Adrenal gland (tissue), 12 donors: ENCODE data around the gene OR51A4. TPM values are rescaled to one million over a fixed set of nuclear protein-coding genes. Genes with fewer than 3 reads are reported as not detected.

ENCODE experiments used
- DNase-seq, 7 donors: peaks; one replicate each; pipeline ENCODE4 v3.0.0-alpha.2; 2019 to 2020
- H3K27ac ChIP-seq, 5 donors: fragments of 200-600 bp; sonication (generic) in 4 of 5; 1 replicate in 3 of 5; 2 replicates in 2 of 5; pipeline versions ENCODE4 v1.5.1 to v1.8.0; 2016 to 2020; ENCODE audit warnings: mild to moderate bottlenecking in 1 of 5
- H3K27me3 ChIP-seq: fragments of 200-600 bp; 2 replicates; pipeline ENCODE4 v1.8.0; 2021
- H3K36me3 ChIP-seq, 2 donors: fragments of 200-600 bp; replicated peaks in 1 of 2; 1 replicate in 1 of 2; 2 replicates in 1 of 2; pipeline versions ENCODE4 v1.5.1 to v1.8.0; 2018 to 2022
- H3K4me1 ChIP-seq, 2 donors: fragments of 200-600 bp; replicated peaks in 1 of 2; 1 replicate in 1 of 2; 2 replicates in 1 of 2; pipeline versions ENCODE4 v1.5.1 to v1.8.0; 2018 to 2021
- H3K4me3 ChIP-seq, 4 donors: fragments of 200-600 bp; sonication (generic) in 3 of 4; one replicate each; pipeline ENCODE4 v1.5.1; 2016 to 2018
- H3K9me3 ChIP-seq, 3 donors: fragments of 200-600 bp; sonication (generic) in 1 of 3; replicated peaks in 1 of 3; 1 replicate in 2 of 3; 2 replicates in 1 of 3; pipeline versions ENCODE4 v1.5.1 to v1.8.0; 2016 to 2021
- POLR2A ChIP-seq, 2 donors: fragments of 450-650 bp; IDR thresholded peaks; one replicate each; pipeline ENCODE4 v1.6.1; 2017; ENCODE audit warnings: antibody characterized with exemption in 2 of 2, mild to moderate bottlenecking in 2 of 2, moderate library complexity in 1 of 2
- WGBS, 4 donors: extraction: QIAGEN DNeasy Blood & Tissue Kit in 2 of 4; methylation state at CpG; one replicate each; pipeline versions ENCODE4 v1.1.5 to v1.1.7; 2013 to 2017; 5-methylcytosine and 5-hydroxymethylcytosine counted together
- intact Hi-C, 2 donors: fragments of 100-400 bp; cut with DNase I; formaldehyde crosslinking; loops; one replicate each; pipeline versions ENCODE4 v1.14.1 to v1.15.0; 2022 to 2023
- polyA plus RNA-seq, 3 donors: library from polyadenylated mRNA; stranded (reverse); fragments of 200-250 nt in 2 of 3; fragments of 350-450 nt in 1 of 3; fragmentation: Illumina TruSeq in 1 of 3; extraction: RNeasy Lipid Tissue Mini Kit (QIAGEN cat#74804) in 1 of 3; gene quantifications; one replicate each; pipeline ENCODE4 v1.2.3, GENCODE V29; 2013 to 2014
- total RNA-seq, 9 donors: library from RNA; depleted of rRNA in 4 of 9; stranded (reverse); fragments of >200 nt in 4 of 9; fragments of 120-200 nt in 1 of 9; fragmentation: NEBNext Ultra II Directional in 1 of 9; extraction: Animal tissue kit (Norgen Biotek cat#: 25700) in 1 of 9; gene quantifications; one replicate each; pipeline versions ENCODE4 v1.1.0 to v1.2.4, GENCODE V29; 2013 to 2023
- TF ChIP-seq, protein P1 (sequence below), 6 experiments: fragments of 450-650 bp in 4 of 6; fragments of 200-600 bp in 2 of 6; sonication (generic) in 1 of 6; IDR thresholded peaks; 1 replicate in 5 of 6; 2 replicates in 1 of 6; pipeline versions ENCODE4 v1.5.1 to v1.8.0; 2016 to 2021; ENCODE audit warnings: antibody characterized with exemption in 6 of 6, mild to moderate bottlenecking in 2 of 6, moderate library complexity in 1 of 6
- donor health status: healthy with polysubstance abuse.
- donor health status: Bipolar disorder and iron deficiency.
- donor health status: DM: yes; HTN: yes; CAD: no.
- donor health status: DM: no; HTN: no; CAD: no.
- donor health status: DM: no; HTN: no; CAD: no.
- donor health status: DM: yes; HTN: yes; CAD: no.

Gene OR51A4
- total and polyA plus RNA-seq, 12 donors: not detected

DNA sequence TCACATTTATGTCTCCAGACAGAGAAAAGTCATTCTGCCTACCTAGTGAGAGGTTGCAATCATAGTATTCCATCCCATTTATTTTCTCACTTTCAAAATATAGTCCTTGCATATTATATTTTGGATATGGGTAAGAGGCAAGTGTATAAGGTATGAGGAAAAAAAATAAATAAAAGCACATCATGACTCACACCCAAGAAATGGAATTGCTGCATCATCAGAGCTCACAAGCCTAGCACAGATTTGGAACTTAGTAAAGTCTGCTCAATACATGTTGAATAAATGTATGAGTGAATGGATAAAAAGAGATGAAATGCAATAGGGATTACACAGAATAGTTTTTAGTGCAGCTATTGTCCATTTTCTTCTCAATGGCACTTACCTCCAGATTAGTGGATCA is 20.8 kb downstream of the OR51A4 start:
- intact Hi-C loops: no loop called here
- H3K36me3 ChIP-seq: no peaks in the 10 kb centered on the region
- TF ChIP-seq, protein P1, sequence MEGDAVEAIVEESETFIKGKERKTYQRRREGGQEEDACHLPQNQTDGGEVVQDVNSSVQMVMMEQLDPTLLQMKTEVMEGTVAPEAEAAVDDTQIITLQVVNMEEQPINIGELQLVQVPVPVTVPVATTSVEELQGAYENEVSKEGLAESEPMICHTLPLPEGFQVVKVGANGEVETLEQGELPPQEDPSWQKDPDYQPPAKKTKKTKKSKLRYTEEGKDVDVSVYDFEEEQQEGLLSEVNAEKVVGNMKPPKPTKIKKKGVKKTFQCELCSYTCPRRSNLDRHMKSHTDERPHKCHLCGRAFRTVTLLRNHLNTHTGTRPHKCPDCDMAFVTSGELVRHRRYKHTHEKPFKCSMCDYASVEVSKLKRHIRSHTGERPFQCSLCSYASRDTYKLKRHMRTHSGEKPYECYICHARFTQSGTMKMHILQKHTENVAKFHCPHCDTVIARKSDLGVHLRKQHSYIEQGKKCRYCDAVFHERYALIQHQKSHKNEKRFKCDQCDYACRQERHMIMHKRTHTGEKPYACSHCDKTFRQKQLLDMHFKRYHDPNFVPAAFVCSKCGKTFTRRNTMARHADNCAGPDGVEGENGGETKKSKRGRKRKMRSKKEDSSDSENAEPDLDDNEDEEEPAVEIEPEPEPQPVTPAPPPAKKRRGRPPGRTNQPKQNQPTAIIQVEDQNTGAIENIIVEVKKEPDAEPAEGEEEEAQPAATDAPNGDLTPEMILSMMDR (IDR thresholded peaks at IDR 0.05): no peak
- no peak for TF ChIP-seq POLR2A (IDR thresholded peaks at IDR 0.05)
- no peak overlapping the region for H3K27ac ChIP-seq
- no peaks in the 10 kb centered on the region for H3K9me3 ChIP-seq
- no peak for DNase-seq
- no peaks in the 10 kb centered on the region for H3K27me3 ChIP-seq
- H3K4me1 ChIP-seq: no peaks in the 10 kb centered on the region
- H3K4me3 ChIP-seq: no peak overlapping the region

DNA sequence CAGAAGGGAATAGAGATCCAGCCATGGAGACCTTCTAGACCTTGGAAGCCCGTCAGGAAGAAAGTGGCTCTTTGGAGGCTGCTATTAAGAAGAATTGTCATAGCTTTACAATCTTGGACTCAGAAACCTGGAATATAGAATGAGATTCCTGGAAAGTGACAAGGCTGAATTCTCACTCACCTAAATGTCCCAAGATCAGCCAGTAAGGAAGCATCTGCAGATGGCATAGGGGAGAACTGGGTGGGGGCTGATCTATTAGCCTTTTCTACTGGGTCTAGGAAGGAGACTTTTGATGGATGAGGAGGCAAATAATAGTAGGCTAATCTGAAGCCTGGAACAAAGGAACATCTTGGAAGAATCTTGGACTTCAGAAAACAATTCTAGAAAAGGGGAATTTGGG is 23.2 kb downstream of the OR51A4 start, which contains the start of gene OR51G1:
OR51G1 (minus strand) TSS at position 101 of the 400 bp plus-strand sequence; CDS start at position 101, 0 bp downstream.
- Histone ChIP-seq H3K27ac (no peak within 1 kb of the TSS), H3K4me3 (no peak within 1 kb of the TSS), H3K27me3 (no peaks in the 10 kb centered on the region), H3K9me3 (no peaks in the 10 kb centered on the region), H3K36me3 (no peaks in the 10 kb centered on the region), H3K4me1 (no peaks in the 10 kb centered on the region)
- intact Hi-C loops: no loop called here
- 37 to 71% (median 64%) methylated on average over 1 of the region's 1 CpG for WGBS, 4 donors
- TF ChIP-seq, protein P1 (IDR thresholded peaks at IDR 0.05): no peak
- no peak for TF ChIP-seq POLR2A (IDR thresholded peaks at IDR 0.05)
- DNase-seq: no peak

DNA sequence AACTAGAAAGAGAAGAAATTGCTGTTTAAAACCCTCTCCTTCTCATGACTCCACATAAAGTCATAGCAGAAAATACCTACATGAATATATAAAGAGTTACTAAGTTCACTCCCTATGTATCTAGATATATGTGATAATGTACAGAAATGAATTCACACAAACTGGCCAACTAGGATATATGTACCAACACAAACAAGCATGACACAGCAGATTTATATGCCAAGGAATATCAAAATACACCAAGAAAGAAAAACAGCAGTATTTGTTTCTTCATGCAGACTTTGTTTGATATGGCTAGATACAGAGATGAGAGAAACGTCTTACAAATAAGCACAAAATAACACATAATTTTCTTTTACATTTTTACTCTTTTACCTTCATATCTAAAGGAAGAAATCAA is 25.1 kb downstream of the OR51A4 start:
- H3K36me3 ChIP-seq: no peaks in the 10 kb centered on the region
- 21 to 55% (median 33%) methylated on average over 1 of the region's 1 CpG for WGBS, 4 donors
- no peaks in the 10 kb centered on the region for H3K9me3 ChIP-seq
- intact Hi-C loops: no loop called here
- H3K27ac ChIP-seq: no peak overlapping the region
- no peak overlapping the region for H3K4me3 ChIP-seq
- no peaks in the 10 kb centered on the region for H3K4me1 ChIP-seq
- TF ChIP-seq POLR2A (IDR thresholded peaks at IDR 0.05): no peak
- TF ChIP-seq, protein P1 (IDR thresholded peaks at IDR 0.05): no peak
- H3K27me3 ChIP-seq: no peaks in the 10 kb centered on the region
- no peak for DNase-seq

DNA sequence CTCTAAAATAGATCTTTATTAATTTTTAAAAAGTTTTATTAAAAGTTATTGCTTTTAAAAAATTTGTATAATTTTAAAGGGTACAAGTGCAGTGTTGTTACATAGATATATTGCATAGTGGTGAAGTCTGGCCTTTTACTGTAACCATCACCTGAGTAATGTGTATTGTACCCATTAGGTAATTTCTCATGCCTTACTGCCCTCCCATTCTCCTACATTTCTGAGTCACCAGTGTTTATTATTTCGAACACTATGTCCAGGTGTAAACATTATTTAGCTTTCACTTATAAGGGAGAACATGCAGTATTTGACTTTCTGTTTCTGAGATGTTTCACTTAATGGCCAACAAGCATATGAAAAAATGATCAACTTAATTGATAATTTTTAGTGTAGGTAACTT is 25.6 kb downstream of the OR51A4 start:
- Histone ChIP-seq H3K9me3 (no peaks in the 10 kb centered on the region), H3K4me1 (no peaks in the 10 kb centered on the region), H3K4me3 (no peak overlapping the region), H3K27me3 (no peaks in the 10 kb centered on the region), H3K27ac (no peak overlapping the region), H3K36me3 (no peaks in the 10 kb centered on the region)
- intact Hi-C loops: no loop called here
- no peak for DNase-seq
- TF ChIP-seq, protein P1 (IDR thresholded peaks at IDR 0.05): no peak
- TF ChIP-seq POLR2A (IDR thresholded peaks at IDR 0.05): no peak
- 50 to 69% (median 67%) methylated on average over 1 of the region's 1 CpG for WGBS, 4 donors
